HG02981 (cell line): ENCODE data around the gene GMPPB.

Source experiments
- ATAC-seq: cut with Tn5 transposase; IDR thresholded peaks from one replicate; pipeline ENCODE4 v1.9.1; 2021; ENCODE audit warnings: mild to moderate bottlenecking, moderate library complexity; ENCODE audit not compliant: unreplicated experiment

The GMPPB gene

DNA sequence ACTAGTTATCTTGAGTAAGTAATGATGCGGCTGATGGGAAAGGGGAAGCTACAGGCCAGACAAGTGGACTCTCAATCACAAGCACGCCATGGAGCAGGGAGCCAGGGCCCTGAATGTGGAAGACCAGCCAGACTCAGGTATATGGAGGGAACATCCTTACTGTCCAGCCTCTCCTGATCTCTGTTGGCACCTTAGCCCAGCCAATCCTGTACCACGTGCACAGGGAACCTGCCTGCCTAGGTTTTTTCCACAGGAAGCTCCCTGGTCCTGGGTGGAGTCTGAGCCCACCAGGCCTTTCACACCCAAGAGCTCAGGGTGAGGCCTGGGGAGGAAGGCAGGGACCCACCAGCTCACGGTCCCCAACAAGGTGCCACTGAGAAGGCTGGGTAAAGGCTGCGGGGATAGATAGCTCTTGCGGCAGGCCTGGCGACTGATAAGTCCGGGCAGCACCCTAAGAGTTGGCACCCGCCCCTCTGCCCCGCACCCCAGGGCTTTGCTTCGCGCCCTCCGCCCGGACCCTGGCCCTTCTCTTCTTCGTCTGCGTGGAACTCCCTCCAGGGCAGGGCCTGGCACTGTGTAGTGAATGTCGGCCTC, 50.5 kb downstream of the GMPPB start:
- ATAC-seq: no peak

DNA sequence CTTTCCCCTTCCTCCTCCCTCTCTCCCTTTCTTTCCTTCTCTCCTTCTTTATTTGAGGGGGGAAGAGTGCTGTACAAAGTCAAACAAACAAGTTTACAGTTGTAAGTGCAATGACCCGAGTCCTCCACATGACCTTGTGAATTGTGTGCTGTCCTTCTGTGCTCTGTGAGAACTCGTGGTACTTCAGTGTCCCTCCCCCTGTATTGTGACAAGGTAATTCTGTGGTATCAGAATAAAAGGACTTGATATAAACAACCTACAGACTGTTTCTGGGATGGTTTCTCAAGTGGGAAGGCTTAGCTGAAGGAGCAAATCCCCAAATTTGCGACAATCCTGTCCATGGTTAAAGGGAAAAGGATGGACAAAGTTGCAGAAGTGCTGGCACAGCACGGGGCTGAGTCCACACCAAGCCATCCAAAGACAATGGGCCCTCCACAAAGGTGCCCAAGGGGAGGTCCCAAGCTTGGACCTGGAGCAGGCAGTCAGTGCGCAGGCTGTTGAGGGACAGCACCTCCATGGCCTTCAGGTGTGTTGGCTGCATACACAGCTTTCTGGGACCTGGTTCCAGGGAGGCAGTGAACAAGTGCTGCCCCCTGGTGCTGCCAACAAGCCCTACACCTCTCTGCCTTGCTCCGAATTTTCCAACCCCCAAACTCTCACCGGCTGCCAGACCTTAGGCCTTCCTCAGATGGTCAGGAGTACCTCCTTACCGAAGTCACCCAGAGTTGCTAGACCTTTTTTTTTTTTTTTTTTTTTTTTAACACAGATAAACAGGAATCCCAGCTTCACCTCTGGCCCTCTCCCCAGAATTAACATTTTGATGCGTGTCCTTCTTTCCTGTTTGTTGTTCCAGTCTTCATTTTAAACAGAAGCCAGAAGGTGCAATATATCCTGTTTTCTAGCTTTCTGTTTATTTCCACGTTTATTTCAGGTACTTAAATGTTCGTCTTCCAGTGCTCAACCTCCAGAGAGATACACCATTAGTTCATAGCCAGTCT, 52.2 kb downstream of the GMPPB start:
- no peak for ATAC-seq

DNA sequence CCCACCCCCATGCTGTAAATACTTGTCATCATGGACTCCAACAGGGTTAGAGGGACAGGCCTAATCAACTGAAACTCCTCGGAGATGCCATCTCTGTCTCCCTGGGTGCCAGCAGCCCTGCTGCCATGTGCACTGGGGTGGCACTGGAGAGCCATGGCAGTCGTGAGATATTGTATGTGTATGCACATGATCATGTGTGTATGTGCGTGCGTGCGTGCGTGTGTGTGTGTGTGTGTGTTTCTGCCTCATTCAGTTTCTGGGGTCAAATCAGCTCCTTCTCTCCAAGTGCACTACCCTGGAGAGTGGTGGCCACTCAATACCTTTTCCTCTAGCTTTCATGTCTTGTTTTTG, 52.8 kb downstream of the GMPPB start:
- no peak for ATAC-seq
